HG03442 (cell line): ENCODE results near the gene ZNF418.
"Not testable (repeated sequence)": the region's sequence is repeated elsewhere in the genome, so short reads cannot be mapped to it uniquely, and the experiment has no call there.

Experiments used
- ATAC-seq: cut with Tn5 transposase; IDR thresholded peaks from one replicate; pipeline ENCODE4 v1.9.1; 2021; ENCODE audit warnings: mild to moderate bottlenecking, moderate library complexity; ENCODE audit not compliant: unreplicated experiment

Gene ZNF418

GRCh38 chr19:57890706-57891105 lies 44.5 kb downstream of the ZNF418 start:
- ATAC-seq: not testable (repeated sequence)

- ATAC-seq: peak; percentile 89
These were observed 46.5 kb downstream of the ZNF418 start, which contains the start of gene ZNF814 for GRCh38 chr19:57888560-57889231. TSS of gene ZNF814 (minus strand) at chr19:57889037. CDS start at chr19:57888802, 235 bp downstream.

DNA sequence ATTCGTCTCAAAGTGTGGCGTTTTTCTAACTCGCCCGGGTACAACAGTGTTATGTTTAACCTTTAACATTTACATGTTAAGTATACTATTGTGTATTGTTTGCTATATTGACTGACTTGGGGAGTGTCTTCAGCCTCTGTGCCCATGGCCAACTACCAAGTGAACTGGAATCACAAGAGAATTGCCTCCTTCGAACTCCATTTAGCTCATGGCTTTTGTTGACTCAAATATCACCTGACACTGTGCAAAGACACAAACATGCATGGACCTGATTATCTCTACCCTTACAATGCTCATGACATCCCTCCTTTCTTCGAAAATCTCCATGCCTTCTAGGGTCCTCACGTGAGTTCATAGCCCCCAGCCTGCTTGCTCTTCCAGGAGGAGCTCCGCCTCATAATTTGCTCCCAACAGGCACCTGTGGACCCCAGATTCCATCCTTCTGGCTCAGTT lies 47.1 kb downstream of the ZNF418 start:
- no peak for ATAC-seq

- no peak for ATAC-seq
These were observed 47.8 kb downstream of the ZNF418 start for GRCh38 chr19:57887195-57887941.

DNA sequence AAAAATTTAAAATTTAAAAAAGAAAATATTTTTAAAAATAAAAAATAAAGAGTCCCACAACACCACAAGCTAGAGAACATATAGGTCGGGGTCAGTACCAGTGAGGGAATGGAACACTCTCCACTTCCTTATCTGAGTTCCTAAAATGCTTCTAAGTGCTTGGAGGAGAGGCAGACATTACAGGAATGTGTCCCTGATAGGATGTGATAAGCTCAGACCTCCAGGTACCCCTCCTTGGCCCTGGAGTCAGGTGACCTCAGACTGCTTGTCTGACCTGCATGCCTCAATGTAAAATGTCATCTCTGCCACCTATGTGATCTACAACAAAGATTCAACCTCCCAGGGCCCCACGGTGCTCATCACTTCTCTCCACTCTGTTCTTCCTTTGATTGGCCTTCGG lies 49.2 kb downstream of the ZNF418 start:
- no peak for ATAC-seq

DNA sequence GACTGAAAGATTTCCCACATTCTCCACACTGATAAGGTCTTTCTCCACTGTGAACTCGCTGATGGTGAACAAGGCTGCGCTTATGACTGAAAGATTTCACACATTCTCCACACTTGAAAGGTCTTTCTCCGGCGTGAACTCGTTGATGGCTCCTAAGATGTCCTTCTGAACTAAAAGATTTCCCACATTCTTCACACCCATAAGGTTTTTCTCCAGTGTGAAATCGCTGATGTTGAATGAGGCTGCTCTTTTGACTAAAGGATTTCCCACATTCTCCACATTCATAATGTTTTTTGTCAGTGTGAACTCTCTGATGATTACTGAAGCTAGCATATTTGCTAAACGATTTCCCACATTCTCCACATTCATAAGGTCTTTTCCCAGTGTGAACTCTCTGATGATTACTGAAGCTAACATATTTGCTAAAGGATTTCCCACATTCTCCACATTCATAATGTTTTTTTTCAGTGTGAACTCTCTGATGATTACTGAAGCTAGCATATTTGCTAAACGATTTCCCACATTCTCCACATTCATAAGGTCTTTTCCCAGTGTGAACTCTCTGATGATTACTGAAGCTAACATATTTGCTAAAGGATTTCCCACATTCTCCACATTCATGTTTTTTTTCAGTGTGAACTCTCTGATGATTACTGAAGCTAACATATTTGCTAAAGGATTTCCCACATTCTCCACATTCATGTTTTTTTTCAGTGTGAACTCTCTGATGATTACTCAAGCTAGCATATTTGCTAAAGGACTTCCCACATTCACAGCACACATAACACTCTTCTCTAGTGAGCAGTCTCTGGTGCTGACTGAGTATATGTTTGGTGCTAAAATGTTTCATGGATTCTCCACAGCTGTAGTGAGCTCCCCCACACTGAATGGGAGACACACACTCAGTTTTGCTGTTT lies 61.1 kb downstream of the ZNF418 start:
- ATAC-seq: not testable (repeated sequence)

GRCh38 chr19:57872450-57872849 lies 62.8 kb downstream of the ZNF418 start:
- ATAC-seq: no peak
